ENCODE data around the gene SIM1.

- no peak for TF ChIP-seq CTCF (IDR thresholded peaks at IDR 0.05; ENCODE audit: borderline replicate concordance, extremely low read depth, low read length, poor library complexity, severe bottlenecking)
- TF ChIP-seq EZH2 (IDR thresholded peaks at IDR 0.05; ENCODE audit: borderline replicate concordance, low read depth, low read length, severe bottlenecking) = no peak
Measured at GRCh38 chr6:100372326-100373091, 92.2 kb downstream of the SIM1 start.

Measured in DND-41 (cell line).